GM12892 (cell line): ENCODE data around the gene RPL22.

ENCODE experiments used
- POLR2A ChIP-seq: IDR thresholded peaks from 2 replicates; pipeline ENCODE4 v1.6.1; 2011; ENCODE audit warnings: low read depth, low read length, control low read depth
- POLR2AphosphoS5 ChIP-seq: IDR thresholded peaks from 2 replicates; pipeline ENCODE4 v1.6.1; 2011; ENCODE audit warnings: low read depth, low read length, control low read depth
- TAF1 ChIP-seq: IDR thresholded peaks from 2 replicates; pipeline ENCODE4 v1.6.1; 2011; ENCODE audit warnings: low read depth, mild to moderate bottlenecking, control low read depth, low read length, borderline replicate concordance

DNA sequence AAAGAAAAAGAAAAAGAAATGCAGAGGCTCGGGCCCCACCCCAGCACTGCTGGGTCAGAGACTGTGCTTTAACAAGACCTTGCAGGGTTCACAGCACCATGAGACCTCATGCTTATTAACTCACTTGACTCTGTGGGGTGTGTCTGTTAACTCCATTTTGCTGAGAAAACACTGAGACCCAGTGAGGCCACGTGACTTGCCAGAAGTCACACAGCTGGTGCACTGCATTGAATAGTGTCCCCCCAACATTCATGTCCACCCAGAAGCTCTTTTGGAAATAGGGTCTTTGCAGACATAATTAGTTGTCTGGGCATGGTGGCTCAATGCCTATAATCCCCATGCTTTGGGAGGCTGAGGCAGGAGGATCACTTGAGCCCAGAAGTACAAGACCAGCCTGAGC, 59.0 kb downstream of the RPL22 start:
- TF ChIP-seq POLR2AphosphoS5 (no peak), POLR2A (no peak), TAF1 (no peak)
